D341Med (cell line): ENCODE results near the gene GRIK2.
A peak's percentile ranks its signal among the peaks of the same experiment; 100 is the strongest.
"Not testable (repeated sequence)": the region's sequence is repeated elsewhere in the genome, so short reads cannot be mapped to it uniquely, and the experiment has no call there.

Experiments
- DNase-seq: peaks from one replicate; pipeline ENCODE4 v3.0.0; 2012; ENCODE audit warnings: low spot score

The GRIK2 gene

DNA sequence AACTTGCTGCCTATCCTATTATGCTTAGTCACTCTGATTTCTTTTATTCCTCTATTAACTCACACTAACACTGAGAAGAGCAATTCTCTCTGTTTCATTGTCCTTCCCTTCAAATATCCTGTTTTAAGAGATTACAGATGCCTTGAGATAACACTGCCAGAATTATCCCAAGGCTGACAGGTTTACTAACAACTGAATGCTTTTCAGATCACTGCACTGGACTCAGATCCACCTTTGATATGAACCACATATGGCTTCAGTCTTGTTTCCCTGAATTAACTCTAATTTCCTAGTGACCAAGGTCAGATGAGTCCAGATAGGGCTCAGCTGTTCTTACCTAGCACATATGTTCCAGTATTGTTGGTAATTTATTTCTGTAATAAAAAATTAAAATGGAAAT lies 633.1 kb downstream of the GRIK2 start:
- DNase-seq = no peak

DNA sequence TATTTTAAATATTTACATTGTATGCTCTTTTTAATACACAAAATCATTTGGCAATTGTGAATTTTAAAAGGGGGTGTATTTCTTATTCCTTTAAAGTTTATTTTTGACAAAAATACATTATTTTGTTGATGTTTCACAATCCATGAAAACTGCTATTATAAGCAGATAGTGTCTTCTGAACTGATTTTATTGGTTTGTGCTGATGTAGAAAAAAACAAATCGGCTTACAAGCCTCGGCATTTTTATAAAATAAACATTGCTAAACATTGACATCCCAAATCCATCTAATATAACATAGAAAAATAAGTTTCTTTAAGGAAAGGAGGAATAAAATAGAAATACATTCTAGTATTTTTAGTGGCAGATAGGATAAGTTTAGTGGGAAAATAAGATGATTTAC lies 634.7 kb downstream of the GRIK2 start:
- no peak for DNase-seq

DNA sequence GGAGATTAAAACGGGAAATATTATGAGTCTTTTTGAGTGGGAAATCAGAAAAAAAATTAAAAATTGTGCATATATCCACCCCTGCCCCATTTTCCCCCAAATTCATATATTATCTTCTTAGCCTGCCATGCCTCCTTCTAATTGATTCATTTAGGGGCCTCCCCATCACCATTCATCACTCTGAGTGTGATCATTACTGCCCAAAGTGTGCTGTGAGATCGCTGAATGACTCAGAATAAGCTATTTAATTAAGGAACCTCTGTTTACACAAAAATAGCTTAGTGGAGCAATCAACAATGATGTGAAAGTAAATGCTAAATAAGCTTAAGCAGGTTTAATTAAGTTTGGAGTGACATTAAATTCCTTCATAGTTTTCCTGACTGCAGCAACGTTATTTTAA lies 645.5 kb downstream of the GRIK2 start:
- DNase-seq = no peak

- DNase-seq = no peak
Observed at GRCh38 chr6:102039441-102039840, 645.9 kb downstream of the GRIK2 start.

- no peak for DNase-seq
Observed at GRCh38 chr6:102051001-102051400, 657.5 kb downstream of the GRIK2 start.

- no peak for DNase-seq
Observed at GRCh38 chr6:102051720-102052119, 658.2 kb downstream of the GRIK2 start.

GRCh38 chr6:102064142-102064541 lies 670.6 kb downstream of the GRIK2 start:
- no peak for DNase-seq

DNA sequence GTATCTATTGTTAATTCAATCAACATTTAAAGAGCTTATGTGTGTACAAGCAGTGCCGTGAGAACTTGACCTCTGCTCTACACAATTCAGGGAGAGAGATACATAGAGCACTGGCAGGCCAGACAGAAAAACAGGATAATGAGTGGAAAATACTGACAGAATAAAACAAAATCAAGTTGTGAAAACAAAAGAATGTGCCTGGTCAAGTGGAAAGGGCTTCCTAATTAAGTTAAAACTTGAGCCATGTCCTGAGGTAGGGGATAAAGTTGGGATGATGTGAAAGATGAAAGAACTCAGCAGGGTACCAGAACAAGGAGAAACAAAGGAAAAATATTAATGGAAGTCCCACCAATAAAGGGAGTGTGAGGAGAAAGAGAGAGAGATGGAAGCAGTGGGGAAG lies 672.8 kb downstream of the GRIK2 start:
- no peak for DNase-seq

- no peak for DNase-seq
Observed at GRCh38 chr6:102068349-102068929, 674.9 kb downstream of the GRIK2 start.

DNA sequence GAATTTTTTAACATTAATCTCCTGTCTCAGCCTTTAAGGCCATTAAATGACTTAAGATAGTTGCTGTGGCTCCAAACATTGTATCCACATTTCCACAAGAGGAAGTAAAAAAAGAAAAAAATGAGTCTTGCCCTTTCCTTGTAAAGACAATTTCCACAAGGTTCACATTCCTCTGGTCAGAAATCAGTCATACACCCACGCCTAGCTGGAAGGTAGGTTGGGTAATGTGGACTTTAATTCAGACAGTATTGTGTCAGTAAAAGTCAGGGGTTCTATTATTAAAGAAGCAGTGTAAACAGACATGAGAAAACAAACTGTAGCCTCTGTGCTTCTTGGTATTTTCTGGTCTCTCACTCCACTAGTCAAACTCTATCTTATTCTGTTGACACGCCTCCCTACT lies 682.0 kb downstream of the GRIK2 start:
- no peak for DNase-seq

DNA sequence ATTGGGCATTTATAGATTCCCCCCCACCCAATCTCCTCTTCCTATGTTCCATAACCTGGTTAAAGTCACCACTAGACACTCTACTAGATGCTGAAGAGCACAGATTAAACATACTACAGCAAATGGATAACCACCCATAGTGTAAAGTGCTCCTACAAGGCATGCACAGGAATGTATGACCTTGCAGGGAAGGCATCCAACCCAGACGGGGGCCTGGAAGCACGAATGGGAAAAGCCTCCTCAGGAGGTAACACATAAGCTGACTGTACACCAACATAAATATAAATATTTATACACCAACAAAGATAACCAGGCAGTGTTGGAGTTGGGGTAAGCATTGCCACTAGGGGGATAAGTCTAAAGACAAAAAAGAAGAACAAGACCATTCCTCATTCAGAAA lies 691.7 kb downstream of the GRIK2 start:
- no peak for DNase-seq

GRCh38 chr6:102088160-102088559 lies 694.7 kb downstream of the GRIK2 start:
- DNase-seq = not testable (repeated sequence)

DNA sequence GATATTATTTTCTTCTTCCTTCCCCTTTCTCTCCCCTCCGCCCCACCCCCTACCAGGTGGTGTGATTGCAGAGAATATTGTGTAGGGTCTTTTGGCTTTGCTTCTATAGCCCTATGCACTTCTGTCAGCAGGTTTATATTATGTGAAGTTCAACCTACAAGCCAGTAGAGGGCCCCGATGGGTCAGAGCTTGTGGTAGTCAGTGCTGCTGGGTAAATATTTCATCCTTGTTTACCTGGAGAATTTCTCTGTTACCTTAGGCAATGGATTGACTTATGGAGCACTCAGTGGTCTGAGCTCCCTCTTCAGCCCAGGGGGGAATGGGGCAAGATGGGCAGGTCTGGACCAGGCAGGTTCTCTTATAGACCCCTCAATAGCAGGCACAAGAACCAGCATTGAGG lies 720.9 kb downstream of the GRIK2 start:
- peak; percentile 42 for DNase-seq

- DNase-seq = no peak
Observed at GRCh38 chr6:102115911-102116310, 722.4 kb downstream of the GRIK2 start.

GRCh38 chr6:102118034-102118433 lies 724.5 kb downstream of the GRIK2 start:
- DNase-seq = no peak
